SK-N-SH treated with all-trans-retinoic acid at 6 μM for 48 hours (cell line): ENCODE measurements around the gene GALNT4.

Experiments
- ATAC-seq: fragments of 200-7000 bp; cut with Tn5 transposase; 3 replicates; pipeline ENCODE4 v1.9.1; 2020; ENCODE audit warnings: mild to moderate bottlenecking, moderate library complexity
- ARNTL ChIP-seq: fragments of 450-650 bp; formaldehyde crosslinking; IDR thresholded peaks from 2 replicates; pipeline ENCODE4 v1.5.0; 2020; ENCODE audit warnings: low read depth, mild to moderate bottlenecking, moderate library complexity, borderline replicate concordance
- BACH2 ChIP-seq: fragments of 250-450 bp; sonication (Bioruptor Pico); IDR thresholded peaks from 2 replicates; pipeline ENCODE4 v1.9.0; 2021; ENCODE audit warnings: mild to moderate bottlenecking, borderline replicate concordance
- CREB5 ChIP-seq: fragments of 250-450 bp; sonication (Bioruptor Pico); IDR thresholded peaks from 2 replicates; pipeline ENCODE4 v1.5.1; 2020; ENCODE audit warnings: low read depth, mild to moderate bottlenecking, moderate library complexity
- CSDC2 ChIP-seq: fragments of 250-450 bp; sonication (Bioruptor Pico); IDR thresholded peaks from 2 replicates; pipeline ENCODE4 v1.5.0; 2020; ENCODE audit warnings: mild to moderate bottlenecking, moderate library complexity
- ESRRG ChIP-seq: fragments of 250-450 bp; sonication (Bioruptor Pico); IDR thresholded peaks from 2 replicates; pipeline ENCODE4 v1.6.1; 2021; ENCODE audit warnings: mild to moderate bottlenecking
- GLIS3 ChIP-seq: fragments of 250-450 bp; sonication (Bioruptor Pico); IDR thresholded peaks from 2 replicates; pipeline ENCODE4 v1.5.0; 2020; ENCODE audit warnings: mild to moderate bottlenecking, moderate library complexity
- ISL1 ChIP-seq: fragments of 250-450 bp; sonication (Bioruptor Pico); IDR thresholded peaks from 2 replicates; pipeline ENCODE4 v2.1.2; 2022; ENCODE audit warnings: mild to moderate bottlenecking, moderate library complexity
- OSR1 ChIP-seq: fragments of 250-450 bp; sonication (Bioruptor Pico); IDR thresholded peaks from 2 replicates; pipeline ENCODE4 v1.8.0; 2022; ENCODE audit warnings: moderate library complexity, mild to moderate bottlenecking, inconsistent platforms
- RARB ChIP-seq: fragments of 250-450 bp; sonication (Bioruptor Pico); IDR thresholded peaks from 2 replicates; pipeline ENCODE4 v1.8.0; 2021; ENCODE audit warnings: mild to moderate bottlenecking, moderate library complexity
- TCF4 ChIP-seq: fragments of 250-450 bp; sonication (Bioruptor Pico); IDR thresholded peaks from 2 replicates; pipeline ENCODE4 v1.8.0; 2021; ENCODE audit warnings: mild to moderate bottlenecking, moderate library complexity, borderline replicate concordance
- TOX ChIP-seq: fragments of 250-450 bp; sonication (Bioruptor Pico); IDR thresholded peaks from 2 replicates; pipeline ENCODE4 v1.8.0; 2021; ENCODE audit warnings: mild to moderate bottlenecking, moderate library complexity, borderline replicate concordance
- ZC3H10 ChIP-seq: fragments of 250-450 bp; sonication (Bioruptor Pico); IDR thresholded peaks from 2 replicates; pipeline ENCODE4 v1.5.1; 2021; ENCODE audit warnings: mild to moderate bottlenecking, moderate library complexity
- ZFP3 ChIP-seq: fragments of 250-450 bp; sonication (Bioruptor Pico); IDR thresholded peaks from 2 replicates; pipeline ENCODE4 v1.5.0; 2020; ENCODE audit warnings: mild to moderate bottlenecking, moderate library complexity
- ZFP30 ChIP-seq: fragments of 450-650 bp; formaldehyde crosslinking; IDR thresholded peaks from 2 replicates; pipeline ENCODE4 v1.5.0; 2022; ENCODE audit warnings: mild to moderate bottlenecking, moderate library complexity
- ZNF565 ChIP-seq: fragments of 450-650 bp; formaldehyde crosslinking; conservative IDR thresholded peaks from 2 replicates; pipeline ENCODE4 v1.5.0; 2020; ENCODE audit warnings: low read depth, mild to moderate bottlenecking, moderate library complexity
- ZNF70 ChIP-seq: fragments of 450-650 bp; formaldehyde crosslinking; IDR thresholded peaks from 2 replicates; pipeline ENCODE4 v1.5.0; 2020; ENCODE audit warnings: mild to moderate bottlenecking, moderate library complexity
- ZNF8 ChIP-seq: fragments of 450-650 bp; formaldehyde crosslinking; IDR thresholded peaks from 2 replicates; pipeline ENCODE4 v1.5.0; 2020; ENCODE audit warnings: mild to moderate bottlenecking, moderate library complexity
- TF ChIP-seq, protein P1 (sequence below): fragments of 250-450 bp; sonication (Bioruptor Pico); IDR thresholded peaks from 2 replicates; pipeline ENCODE4 v1.8.0; 2021; ENCODE audit warnings: low read depth, mild to moderate bottlenecking, moderate library complexity, borderline replicate concordance
- TF ChIP-seq, protein P2 (sequence below): fragments of 250-450 bp; sonication (Bioruptor Pico); IDR thresholded peaks from 2 replicates; pipeline ENCODE4 v1.5.1; 2021; ENCODE audit warnings: mild to moderate bottlenecking, moderate library complexity
- TF ChIP-seq, protein P3 (sequence below): fragments of 250-450 bp; sonication (Bioruptor Pico); IDR thresholded peaks from 2 replicates; pipeline ENCODE4 v1.5.0; 2020; ENCODE audit warnings: mild to moderate bottlenecking, moderate library complexity

Gene GALNT4

GRCh38 chr12:89546151-89546550 is 21.6 kb upstream of the GALNT4 start:
- no peak for ATAC-seq

DNA sequence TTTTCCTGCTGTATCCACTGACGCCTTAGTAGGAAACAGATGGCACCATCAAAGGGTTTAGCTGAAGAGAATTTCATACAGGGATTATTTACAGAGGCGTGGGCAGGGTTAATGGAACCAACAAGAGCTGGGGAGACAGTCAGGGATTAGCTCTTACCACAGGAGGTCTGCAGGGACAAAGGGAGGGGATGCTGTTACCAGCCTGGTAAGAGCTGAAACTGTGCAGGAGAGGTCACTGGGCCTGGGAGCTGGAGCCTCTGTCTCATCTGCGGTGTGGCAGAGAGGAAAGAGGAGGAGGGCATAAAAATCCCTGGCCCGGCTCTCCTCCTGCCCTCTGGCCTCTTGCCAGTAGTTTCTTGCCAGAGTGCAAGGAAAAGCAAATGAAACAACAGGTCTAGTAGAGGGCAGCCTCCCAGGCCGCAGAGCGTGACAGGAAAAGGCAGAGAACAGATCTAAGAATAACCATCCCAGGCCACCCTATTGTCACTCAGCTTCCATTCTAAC is 20.1 kb upstream of the GALNT4 start:
- TF ChIP-seq ZFP30 (CRISPR knock-in tag) (no peak), CSDC2 (CRISPR knock-in tag) (no peak), RARB (CRISPR knock-in tag) (no peak), OSR1 (CRISPR knock-in tag) (no peak), ZC3H10 (CRISPR knock-in tag) (no peak), GLIS3 (CRISPR knock-in tag) (no peak), TOX (CRISPR knock-in tag) (no peak), ISL1 (CRISPR knock-in tag) (no peak), ESRRG (CRISPR knock-in tag) (no peak)
- TF ChIP-seq, protein P1, sequence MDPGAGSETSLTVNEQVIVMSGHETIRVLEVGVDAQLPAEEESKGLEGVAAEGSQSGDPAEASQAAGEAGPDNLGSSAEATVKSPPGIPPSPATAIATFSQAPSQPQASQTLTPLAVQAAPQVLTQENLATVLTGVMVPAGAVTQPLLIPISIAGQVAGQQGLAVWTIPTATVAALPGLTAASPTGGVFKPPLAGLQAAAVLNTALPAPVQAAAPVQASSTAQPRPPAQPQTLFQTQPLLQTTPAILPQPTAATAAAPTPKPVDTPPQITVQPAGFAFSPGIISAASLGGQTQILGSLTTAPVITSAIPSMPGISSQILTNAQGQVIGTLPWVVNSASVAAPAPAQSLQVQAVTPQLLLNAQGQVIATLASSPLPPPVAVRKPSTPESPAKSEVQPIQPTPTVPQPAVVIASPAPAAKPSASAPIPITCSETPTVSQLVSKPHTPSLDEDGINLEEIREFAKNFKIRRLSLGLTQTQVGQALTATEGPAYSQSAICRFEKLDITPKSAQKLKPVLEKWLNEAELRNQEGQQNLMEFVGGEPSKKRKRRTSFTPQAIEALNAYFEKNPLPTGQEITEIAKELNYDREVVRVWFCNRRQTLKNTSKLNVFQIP (CRISPR knock-in tag), result no peak
- TF ChIP-seq, all 23 proteins: peak for 0
- peak; percentile 69 for ATAC-seq

More at GRCh38 chr12:89546151-89546550, 21.6 kb upstream of the GALNT4 start:
- TF ChIP-seq, protein P1 (CRISPR knock-in tag), result no peak
- TF ChIP-seq ZNF8 (CRISPR knock-in tag) (no peak), ZFP30 (CRISPR knock-in tag) (no peak), CREB5 (no peak), GLIS3 (CRISPR knock-in tag) (no peak), RARB (CRISPR knock-in tag) (no peak)
- TF ChIP-seq, protein P2, sequence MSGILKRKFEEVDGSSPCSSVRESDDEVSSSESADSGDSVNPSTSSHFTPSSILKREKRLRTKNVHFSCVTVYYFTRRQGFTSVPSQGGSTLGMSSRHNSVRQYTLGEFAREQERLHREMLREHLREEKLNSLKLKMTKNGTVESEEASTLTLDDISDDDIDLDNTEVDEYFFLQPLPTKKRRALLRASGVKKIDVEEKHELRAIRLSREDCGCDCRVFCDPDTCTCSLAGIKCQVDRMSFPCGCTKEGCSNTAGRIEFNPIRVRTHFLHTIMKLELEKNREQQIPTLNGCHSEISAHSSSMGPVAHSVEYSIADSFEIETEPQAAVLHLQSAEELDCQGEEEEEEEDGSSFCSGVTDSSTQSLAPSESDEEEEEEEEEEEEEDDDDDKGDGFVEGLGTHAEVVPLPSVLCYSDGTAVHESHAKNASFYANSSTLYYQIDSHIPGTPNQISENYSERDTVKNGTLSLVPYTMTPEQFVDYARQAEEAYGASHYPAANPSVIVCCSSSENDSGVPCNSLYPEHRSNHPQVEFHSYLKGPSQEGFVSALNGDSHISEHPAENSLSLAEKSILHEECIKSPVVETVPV (CRISPR knock-in tag), result no peak

DNA sequence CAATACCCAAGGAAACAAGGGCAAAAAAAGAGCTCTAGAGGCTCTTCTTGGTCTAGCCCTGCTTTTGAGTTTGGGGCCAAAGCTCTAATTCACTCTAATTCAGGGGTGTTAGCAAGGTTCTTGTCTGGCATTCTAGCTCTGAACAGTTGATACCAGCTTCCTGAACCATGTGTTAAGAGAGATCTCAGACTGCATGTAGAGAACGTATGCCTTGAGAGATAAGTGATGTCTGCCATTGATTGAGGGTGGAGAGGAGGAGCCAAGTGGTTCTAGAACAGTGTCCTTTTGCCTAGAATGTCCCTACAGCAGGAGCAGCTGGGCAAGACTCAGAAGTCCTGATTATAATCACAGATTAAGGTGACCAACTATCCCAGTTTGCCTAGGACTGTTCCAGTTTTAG is 19.4 kb upstream of the GALNT4 start:
- ATAC-seq, result no peak
- TF ChIP-seq TOX (CRISPR knock-in tag) (no peak), GLIS3 (CRISPR knock-in tag) (no peak), RARB (CRISPR knock-in tag) (no peak), OSR1 (CRISPR knock-in tag) (no peak), ZFP3 (CRISPR knock-in tag) (no peak)

- peak; percentile 77 for TF ChIP-seq ZNF70 (CRISPR knock-in tag)
- no peak for TF ChIP-seq CSDC2 (CRISPR knock-in tag)
- ATAC-seq, result peak; percentile 93
These were observed 18.5 kb upstream of the GALNT4 start for GRCh38 chr12:89542912-89543592.

- no peak for ATAC-seq
- TF ChIP-seq CSDC2 (CRISPR knock-in tag) (no peak), ISL1 (CRISPR knock-in tag) (no peak), TCF4 (CRISPR knock-in tag) (no peak), ZNF565 (CRISPR knock-in tag) (no peak), RARB (CRISPR knock-in tag) (no peak), TOX (CRISPR knock-in tag) (no peak), BACH2 (CRISPR knock-in tag) (no peak), ZC3H10 (CRISPR knock-in tag) (no peak), OSR1 (CRISPR knock-in tag) (no peak), ARNTL (CRISPR knock-in tag) (no peak), CREB5 (no peak), ZNF70 (CRISPR knock-in tag) (no peak), GLIS3 (CRISPR knock-in tag) (no peak)
- TF ChIP-seq, protein P3, sequence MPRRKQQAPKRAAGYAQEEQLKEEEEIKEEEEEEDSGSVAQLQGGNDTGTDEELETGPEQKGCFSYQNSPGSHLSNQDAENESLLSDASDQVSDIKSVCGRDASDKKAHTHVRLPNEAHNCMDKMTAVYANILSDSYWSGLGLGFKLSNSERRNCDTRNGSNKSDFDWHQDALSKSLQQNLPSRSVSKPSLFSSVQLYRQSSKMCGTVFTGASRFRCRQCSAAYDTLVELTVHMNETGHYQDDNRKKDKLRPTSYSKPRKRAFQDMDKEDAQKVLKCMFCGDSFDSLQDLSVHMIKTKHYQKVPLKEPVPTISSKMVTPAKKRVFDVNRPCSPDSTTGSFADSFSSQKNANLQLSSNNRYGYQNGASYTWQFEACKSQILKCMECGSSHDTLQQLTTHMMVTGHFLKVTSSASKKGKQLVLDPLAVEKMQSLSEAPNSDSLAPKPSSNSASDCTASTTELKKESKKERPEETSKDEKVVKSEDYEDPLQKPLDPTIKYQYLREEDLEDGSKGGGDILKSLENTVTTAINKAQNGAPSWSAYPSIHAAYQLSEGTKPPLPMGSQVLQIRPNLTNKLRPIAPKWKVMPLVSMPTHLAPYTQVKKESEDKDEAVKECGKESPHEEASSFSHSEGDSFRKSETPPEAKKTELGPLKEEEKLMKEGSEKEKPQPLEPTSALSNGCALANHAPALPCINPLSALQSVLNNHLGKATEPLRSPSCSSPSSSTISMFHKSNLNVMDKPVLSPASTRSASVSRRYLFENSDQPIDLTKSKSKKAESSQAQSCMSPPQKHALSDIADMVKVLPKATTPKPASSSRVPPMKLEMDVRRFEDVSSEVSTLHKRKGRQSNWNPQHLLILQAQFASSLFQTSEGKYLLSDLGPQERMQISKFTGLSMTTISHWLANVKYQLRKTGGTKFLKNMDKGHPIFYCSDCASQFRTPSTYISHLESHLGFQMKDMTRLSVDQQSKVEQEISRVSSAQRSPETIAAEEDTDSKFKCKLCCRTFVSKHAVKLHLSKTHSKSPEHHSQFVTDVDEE, result no peak
These were observed 17.6 kb upstream of the GALNT4 start for GRCh38 chr12:89542236-89542635.
